Chondrocyte (in vitro differentiated cells): ENCODE results near the gene SDK2. TPM values are rescaled to one million over a fixed set of nuclear protein-coding genes. Genes with fewer than 3 reads are reported as not detected.

Experiments used
- DNase-seq: peaks from one replicate; pipeline ENCODE4 v3.0.0; 2021; ENCODE audit warnings: mixed read lengths, low spot score
- H3K27ac Mint-ChIP-seq: one replicate; pipeline ENCODE4 v1.8.0; 2021; ENCODE audit warnings: mild to moderate bottlenecking, moderate library complexity, mixed read lengths; ENCODE audit not compliant: unreplicated experiment
- H3K27me3 Mint-ChIP-seq: 2 replicates; pipeline ENCODE4 v1.8.0; 2021; ENCODE audit warnings: low read depth, mixed read lengths
- H3K36me3 Mint-ChIP-seq: 2 replicates; pipeline ENCODE4 v1.8.0; 2021; ENCODE audit warnings: low read depth, mixed read lengths
- H3K4me1 Mint-ChIP-seq: 2 replicates; pipeline ENCODE4 v1.8.0; 2021; ENCODE audit warnings: low read depth, mild to moderate bottlenecking, mixed read lengths
- H3K4me3 Mint-ChIP-seq: one replicate; pipeline ENCODE4 v1.8.0; 2021; ENCODE audit warnings: mild to moderate bottlenecking, moderate library complexity, mixed read lengths; ENCODE audit not compliant: unreplicated experiment
- H3K9me3 Mint-ChIP-seq: 2 replicates; pipeline ENCODE4 v1.8.0; 2021; ENCODE audit warnings: low read depth, mixed read lengths
- CTCF ChIP-seq: fragments of 200-600 bp; sonication (generic); IDR thresholded peaks from 2 replicates; pipeline ENCODE4 v1.5.0; 2021; ENCODE audit warnings: antibody characterized with exemption, mild to moderate bottlenecking, moderate library complexity
- total RNA-seq: library from RNA; stranded (reverse); gene quantifications from 3 replicates; pipeline ENCODE4 v1.2.1, GENCODE V29; 2021

SDK2 gene
- total RNA-seq, 1 donor from 2014 or later = 15.8 TPM

GRCh38 chr17:73612031-73612472 is 32.2 kb downstream of the SDK2 start:
- Mint-ChIP-seq H3K4me1 (peaks cover 23% of the 10 kb centered on the region), H3K9me3 (no peaks in the 10 kb centered on the region), H3K36me3 (no peaks in the 10 kb centered on the region), H3K27me3 (no peaks in the 10 kb centered on the region), H3K27ac (no peak overlapping the region), H3K4me3 (no peak overlapping the region)
- no peak for TF ChIP-seq CTCF
- DNase-seq = peak; percentile 61

- Mint-ChIP-seq H3K36me3 (no peaks in the 10 kb centered on the region), H3K27ac (no peak overlapping the region), H3K4me3 (no peak overlapping the region), H3K9me3 (no peaks in the 10 kb centered on the region), H3K4me1 (peaks cover 20% of the 10 kb centered on the region), H3K27me3 (no peaks in the 10 kb centered on the region)
- peak; percentile 68 for DNase-seq
- no peak for TF ChIP-seq CTCF
Observed at GRCh38 chr17:73611630-73612029, 32.6 kb downstream of the SDK2 start.

GRCh38 chr17:73610331-73610911 is 33.8 kb downstream of the SDK2 start:
- no peak overlapping the region for H3K4me3 Mint-ChIP-seq
- no peaks in the 10 kb centered on the region for H3K9me3 Mint-ChIP-seq
- no peak for TF ChIP-seq CTCF
- H3K4me1 Mint-ChIP-seq = peaks cover 15% of the 10 kb centered on the region
- H3K27ac Mint-ChIP-seq = no peak overlapping the region
- no peak for DNase-seq
- no peaks in the 10 kb centered on the region for H3K27me3 Mint-ChIP-seq
- no peaks in the 10 kb centered on the region for H3K36me3 Mint-ChIP-seq

GRCh38 chr17:73609758-73610157 is 34.5 kb downstream of the SDK2 start:
- TF ChIP-seq CTCF = no peak
- Mint-ChIP-seq H3K27ac (no peak overlapping the region), H3K36me3 (no peaks in the 10 kb centered on the region), H3K9me3 (no peaks in the 10 kb centered on the region), H3K4me1 (peaks cover 12% of the 10 kb centered on the region), H3K27me3 (no peaks in the 10 kb centered on the region), H3K4me3 (no peak overlapping the region)
- DNase-seq = no peak

GRCh38 chr17:73609060-73609459 is 35.2 kb downstream of the SDK2 start:
- DNase-seq = no peak
- H3K27me3 Mint-ChIP-seq = no peaks in the 10 kb centered on the region
- H3K4me1 Mint-ChIP-seq = peaks cover 8% of the 10 kb centered on the region
- no peak overlapping the region for H3K4me3 Mint-ChIP-seq
- no peaks in the 10 kb centered on the region for H3K36me3 Mint-ChIP-seq
- no peaks in the 10 kb centered on the region for H3K9me3 Mint-ChIP-seq
- TF ChIP-seq CTCF = no peak
- H3K27ac Mint-ChIP-seq = no peak overlapping the region
